HepG2 (cell line): Measurements from ENCODE around the gene MBD3L2B.

Experiments used
- ADNP ChIP-seq: sonication (generic); formaldehyde crosslinking; IDR thresholded peaks from 2 replicates; pipeline ENCODE4 v1.4.0; 2020; ENCODE audit warnings: missing genetic modification reagents
- FOXA1 ChIP-seq, 2 experiments: fragments of 450-650 bp in 1 of 2; sonication (generic) in 1 of 2; formaldehyde crosslinking in 1 of 2; IDR thresholded peaks; 2 replicates each; pipeline versions ENCODE4 v1.4.0 to v1.6.1; 2016 to 2020; ENCODE audit warnings: missing genetic modification reagents in 1 of 2
- POLR2A ChIP-seq, 2 experiments: IDR thresholded peaks; 2 replicates each; pipeline ENCODE4 v1.6.1; 2011; ENCODE audit warnings: low read depth in 2 of 2, low read length in 2 of 2, mild to moderate bottlenecking in 1 of 2, moderate library complexity in 1 of 2; ENCODE audit not compliant: insufficient read depth in 1 of 2
- YY1 ChIP-seq: IDR thresholded peaks from 2 replicates; pipeline ENCODE4 v1.6.1; 2011; ENCODE audit warnings: low read length, low read depth, moderate library complexity, mild to moderate bottlenecking; ENCODE audit not compliant: insufficient read depth, insufficient replicate concordance
- ZNF292 ChIP-seq: sonication (generic); formaldehyde crosslinking; IDR thresholded peaks from 2 replicates; pipeline ENCODE4 v1.8.1; 2022; ENCODE audit warnings: mild to moderate bottlenecking, low read depth, missing genetic modification reagents, borderline replicate concordance
- TF ChIP-seq, protein P1 (sequence below): sonication (generic); formaldehyde crosslinking; IDR thresholded peaks from 2 replicates; pipeline ENCODE4 v1.5.0; 2020; ENCODE audit warnings: mild to moderate bottlenecking, missing genetic modification reagents, moderate library complexity
- TF ChIP-seq, protein P2 (sequence below): IDR thresholded peaks from 2 replicates; pipeline ENCODE4 v1.6.1; 2012; ENCODE audit warnings: inconsistent platforms

DNA sequence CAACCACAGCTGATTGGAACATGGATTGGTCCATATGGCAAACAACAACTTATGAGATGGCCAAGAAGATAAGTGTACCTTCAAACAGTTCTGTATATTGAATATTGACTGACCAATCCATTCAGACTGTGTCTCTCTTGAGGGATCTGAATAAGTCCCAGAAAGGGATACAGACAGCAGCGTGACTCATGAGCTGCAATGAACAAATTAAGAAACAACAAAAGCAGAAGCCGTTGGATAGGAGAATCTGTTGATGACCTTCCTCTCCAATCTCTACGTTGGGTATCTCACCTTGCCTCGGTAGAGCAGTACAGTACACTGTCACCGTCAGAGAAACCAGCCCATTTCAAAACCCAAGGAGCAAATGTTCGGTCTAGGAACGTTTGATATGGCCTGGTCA lies 21.3 kb downstream of the MBD3L2B start:
- TF ChIP-seq ADNP (CRISPR knock-in tag), result no peak
- no peak for TF ChIP-seq ZNF292 (CRISPR knock-in tag)
- TF ChIP-seq, protein P1, sequence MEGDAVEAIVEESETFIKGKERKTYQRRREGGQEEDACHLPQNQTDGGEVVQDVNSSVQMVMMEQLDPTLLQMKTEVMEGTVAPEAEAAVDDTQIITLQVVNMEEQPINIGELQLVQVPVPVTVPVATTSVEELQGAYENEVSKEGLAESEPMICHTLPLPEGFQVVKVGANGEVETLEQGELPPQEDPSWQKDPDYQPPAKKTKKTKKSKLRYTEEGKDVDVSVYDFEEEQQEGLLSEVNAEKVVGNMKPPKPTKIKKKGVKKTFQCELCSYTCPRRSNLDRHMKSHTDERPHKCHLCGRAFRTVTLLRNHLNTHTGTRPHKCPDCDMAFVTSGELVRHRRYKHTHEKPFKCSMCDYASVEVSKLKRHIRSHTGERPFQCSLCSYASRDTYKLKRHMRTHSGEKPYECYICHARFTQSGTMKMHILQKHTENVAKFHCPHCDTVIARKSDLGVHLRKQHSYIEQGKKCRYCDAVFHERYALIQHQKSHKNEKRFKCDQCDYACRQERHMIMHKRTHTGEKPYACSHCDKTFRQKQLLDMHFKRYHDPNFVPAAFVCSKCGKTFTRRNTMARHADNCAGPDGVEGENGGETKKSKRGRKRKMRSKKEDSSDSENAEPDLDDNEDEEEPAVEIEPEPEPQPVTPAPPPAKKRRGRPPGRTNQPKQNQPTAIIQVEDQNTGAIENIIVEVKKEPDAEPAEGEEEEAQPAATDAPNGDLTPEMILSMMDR (CRISPR knock-in tag), result no peak
- no peak for TF ChIP-seq YY1
- TF ChIP-seq FOXA1 (IDR thresholded peaks at IDR 0.05), result no peak
- TF ChIP-seq FOXA1 (CRISPR knock-in tag; IDR thresholded peaks at IDR 0.05), result no peak
- TF ChIP-seq, protein P2, sequence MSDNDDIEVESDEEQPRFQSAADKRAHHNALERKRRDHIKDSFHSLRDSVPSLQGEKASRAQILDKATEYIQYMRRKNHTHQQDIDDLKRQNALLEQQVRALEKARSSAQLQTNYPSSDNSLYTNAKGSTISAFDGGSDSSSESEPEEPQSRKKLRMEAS, result no peak
- no peak for TF ChIP-seq POLR2A (IDR thresholded peaks at IDR 0.05; ENCODE audit: insufficient read depth in 1 of 2, low read depth in 2 of 2, low read length in 2 of 2)
